NCI-H146 treated with DMSO at 0.1 percent for 48 hours (cell line): ENCODE data around the gene DOCK9.

Experiments
- DNase-seq: peaks from one replicate; lab custom pipeline; 2025; ENCODE audit not compliant: unreplicated experiment; lab: John Stamatoyannopoulos, UW

Gene DOCK9

DNA sequence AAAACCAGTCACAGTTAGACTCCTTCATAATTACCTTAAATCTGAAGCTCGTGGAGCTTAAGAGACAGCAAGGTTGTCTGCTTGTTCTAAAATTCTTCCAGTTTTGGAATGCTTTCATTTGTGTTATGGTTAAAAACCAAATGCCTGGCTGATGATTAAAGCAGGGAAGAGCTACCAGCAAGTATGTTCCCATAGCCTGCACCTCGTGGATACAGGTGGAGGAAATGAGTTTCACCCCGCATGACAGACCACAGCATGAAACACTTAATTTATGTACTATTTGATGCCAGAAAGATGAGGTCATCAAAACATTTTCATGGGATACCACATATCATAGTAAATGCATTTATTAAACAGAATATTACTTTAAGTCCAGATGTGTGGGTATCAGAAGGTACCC, 416 bp upstream of the DOCK9 start:
- no peak for DNase-seq

DNA sequence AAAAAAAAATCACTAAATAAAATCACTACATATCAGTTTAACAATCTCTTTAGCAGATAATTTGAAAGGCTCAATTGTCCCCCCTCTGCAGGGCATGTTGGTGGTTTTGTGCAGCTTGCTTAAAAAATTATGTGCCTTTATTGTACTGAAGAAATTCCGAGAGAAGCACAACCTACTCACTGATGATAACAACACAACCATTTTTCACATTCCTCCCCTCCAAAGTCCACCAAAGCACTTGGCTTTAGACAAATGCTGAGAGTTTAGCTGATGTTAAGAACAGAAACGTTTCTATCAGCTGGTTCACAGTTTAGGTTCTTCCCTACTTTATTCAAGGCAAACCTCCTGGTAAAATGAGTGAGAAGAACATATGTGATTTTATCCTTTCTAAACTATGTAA, 923 bp downstream of the DOCK9 start:
- DNase-seq = no peak

DNA sequence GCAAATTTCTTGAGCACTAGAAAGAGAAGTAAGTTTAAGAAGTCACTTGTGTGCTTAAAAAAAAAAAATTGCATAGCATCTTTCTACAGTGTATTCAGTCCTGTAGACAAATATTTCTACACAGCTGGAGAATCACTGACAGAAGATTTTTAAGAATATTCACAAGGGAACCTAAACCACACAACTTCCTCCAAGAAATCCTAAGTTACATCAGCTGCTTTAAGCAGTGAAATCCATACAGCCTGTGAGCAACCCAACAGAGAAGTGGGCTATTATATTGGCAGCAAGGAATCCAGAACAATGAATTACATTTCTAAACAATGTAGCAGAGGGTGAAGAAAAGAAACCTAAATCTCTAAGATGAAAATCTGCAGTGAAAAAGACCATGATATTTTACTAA, 1.5 kb downstream of the DOCK9 start:
- DNase-seq = no peak

DNA sequence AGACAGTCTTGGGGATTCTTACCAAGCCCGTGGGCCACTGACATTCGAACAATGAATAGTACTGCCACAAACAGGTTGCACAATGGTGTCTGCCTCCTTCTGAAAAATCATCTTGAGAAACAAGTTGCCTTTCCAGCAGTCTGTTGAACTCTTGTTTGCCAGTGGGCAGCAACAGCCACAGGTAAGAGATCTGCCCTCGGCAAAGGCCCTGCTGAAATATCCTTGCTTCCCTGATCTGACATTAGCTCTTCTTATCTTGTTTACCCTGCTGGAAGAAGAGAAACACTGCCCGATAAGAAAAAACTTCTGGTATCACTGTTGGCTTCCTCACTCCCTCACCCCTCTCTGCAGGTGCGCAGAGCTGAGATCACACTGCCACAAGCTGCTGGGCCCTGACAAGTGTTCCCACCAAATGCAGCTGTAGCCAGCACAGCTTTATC, 2.0 kb downstream of the DOCK9 start:
- peak; percentile 24 for DNase-seq

DNA sequence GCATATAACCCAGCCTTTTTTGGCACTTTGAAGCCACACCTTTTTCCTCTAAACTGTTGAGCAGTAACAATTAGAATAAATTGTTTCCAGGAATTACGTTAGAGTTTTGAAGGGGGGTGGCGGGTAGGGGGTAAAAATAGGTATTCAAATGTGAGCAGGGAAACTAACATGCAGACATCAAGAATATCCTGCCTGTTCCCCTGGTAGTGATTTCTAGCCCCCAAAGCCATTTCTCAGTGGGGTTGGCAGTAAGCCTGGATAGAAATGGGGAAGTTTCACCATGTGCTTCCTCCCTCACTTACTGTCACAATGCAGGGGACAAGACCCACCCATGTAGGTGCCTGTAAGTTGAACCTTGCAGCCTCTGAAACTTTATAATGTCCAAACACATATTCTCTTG, 3.8 kb downstream of the DOCK9 start:
- no peak for DNase-seq

DNA sequence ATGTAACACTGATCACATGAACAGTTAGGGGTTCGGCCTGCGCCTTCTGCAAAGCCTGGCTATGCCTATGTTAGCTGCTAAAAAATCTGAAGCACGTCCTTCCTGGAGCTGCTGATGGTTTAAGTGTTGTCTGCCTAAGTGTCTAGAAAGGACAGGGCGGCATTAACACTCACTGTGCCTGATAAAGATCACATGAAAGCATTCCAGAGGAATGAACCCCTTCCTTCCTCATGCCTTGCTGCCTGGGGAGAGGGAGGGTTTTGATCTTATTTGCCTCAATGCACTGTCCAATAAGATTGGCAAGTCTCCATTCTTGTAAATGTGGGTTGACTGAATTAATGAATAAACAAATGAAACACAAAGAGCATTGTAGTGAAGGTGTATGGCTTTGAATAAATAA, 5.2 kb downstream of the DOCK9 start:
- no peak for DNase-seq

DNA sequence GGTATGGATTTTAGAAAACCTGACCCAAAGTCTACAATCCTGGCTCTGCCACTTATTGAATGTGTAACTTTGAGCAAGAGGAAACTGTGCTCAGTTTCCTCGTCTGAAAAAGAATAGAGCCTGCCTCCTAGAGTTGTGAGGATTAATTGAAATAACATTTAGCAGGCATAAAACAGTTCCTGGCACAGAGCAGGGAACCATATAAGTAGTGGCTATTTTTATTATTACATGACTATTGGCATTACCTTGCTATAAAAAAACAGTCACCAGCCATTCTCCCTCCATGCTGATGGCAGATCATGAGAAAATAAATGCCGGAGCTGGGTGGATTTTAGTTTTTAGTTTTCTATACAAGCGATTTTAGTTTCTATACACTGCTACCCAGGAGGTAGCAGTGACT, 5.8 kb downstream of the DOCK9 start:
- no peak for DNase-seq

DNA sequence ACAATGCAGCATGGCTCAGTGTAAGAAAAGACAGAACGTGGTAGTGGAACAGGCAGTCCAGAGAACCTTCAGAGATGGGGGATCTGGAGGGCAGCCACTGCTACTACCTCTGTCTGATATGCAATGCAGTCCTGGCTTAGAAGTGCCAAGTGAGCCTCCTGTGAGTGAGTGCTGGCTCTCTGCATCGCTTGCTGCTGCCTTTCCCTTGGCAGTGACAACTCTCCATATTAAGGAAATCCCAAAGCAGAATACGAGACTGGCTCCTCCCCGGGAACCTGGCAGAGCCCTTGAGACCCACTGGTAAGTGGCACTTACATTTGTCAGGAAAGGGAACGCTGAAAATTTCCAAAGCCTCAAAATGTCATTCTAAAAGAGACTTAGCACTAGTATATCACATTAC, 7.5 kb downstream of the DOCK9 start:
- no peak for DNase-seq

DNA sequence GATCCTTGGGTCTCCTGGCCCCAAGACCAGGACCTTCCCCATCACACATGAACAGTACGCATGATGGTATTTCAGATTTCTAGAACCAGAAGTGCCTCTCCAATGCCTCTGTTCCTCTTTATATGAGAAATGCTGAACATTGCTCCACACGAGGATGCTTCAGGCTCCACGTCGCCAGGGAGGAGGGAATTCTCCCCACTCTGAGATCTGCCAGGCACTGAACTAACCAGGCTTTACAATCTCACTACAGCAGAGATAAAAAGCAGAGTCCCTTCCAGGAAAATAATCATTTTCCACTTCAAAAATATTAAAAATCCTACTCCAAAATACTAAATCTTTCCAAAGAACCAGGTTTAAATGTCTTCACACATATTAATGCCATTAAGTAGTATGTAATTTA, 10.4 kb downstream of the DOCK9 start:
- no peak for DNase-seq

DNA sequence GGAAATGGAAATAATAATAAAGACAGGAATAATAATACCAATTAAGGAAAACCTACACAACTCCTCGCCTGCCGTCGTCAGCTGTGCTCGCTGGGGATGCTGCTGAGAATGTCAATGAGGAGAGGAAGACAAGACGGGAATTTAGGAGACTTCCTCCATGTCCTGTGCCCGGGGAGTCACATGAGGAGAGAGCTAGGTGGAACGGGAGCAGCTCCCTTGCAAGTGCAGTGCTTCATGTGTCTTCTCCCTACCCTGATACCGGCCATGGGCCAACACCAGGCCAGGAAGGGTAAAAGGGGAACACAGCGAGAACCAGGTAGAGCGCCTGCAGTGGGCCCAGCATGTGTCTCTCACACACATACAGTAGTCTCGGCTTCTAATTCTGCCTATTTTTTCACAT, 11.8 kb downstream of the DOCK9 start:
- no peak for DNase-seq

DNA sequence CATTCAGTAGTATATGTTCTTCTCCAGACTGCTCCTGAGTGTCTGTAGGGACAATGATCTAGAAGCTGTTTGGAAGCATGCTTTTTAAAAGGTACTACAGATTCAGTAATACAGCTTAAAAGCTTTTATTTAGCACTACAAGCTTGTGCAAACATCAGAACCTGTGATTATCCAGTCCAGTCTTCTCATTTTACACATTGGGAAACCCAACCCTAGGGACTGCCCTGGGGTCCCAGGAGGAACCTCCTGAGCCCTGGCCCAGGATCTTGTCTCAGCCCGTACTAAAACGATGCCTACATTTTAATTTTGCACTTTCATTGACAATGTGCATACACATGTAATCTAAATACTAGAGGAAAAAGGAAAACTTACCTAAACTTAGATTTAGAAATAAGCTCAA, 12.5 kb downstream of the DOCK9 start:
- peak; percentile 37 for DNase-seq

DNA sequence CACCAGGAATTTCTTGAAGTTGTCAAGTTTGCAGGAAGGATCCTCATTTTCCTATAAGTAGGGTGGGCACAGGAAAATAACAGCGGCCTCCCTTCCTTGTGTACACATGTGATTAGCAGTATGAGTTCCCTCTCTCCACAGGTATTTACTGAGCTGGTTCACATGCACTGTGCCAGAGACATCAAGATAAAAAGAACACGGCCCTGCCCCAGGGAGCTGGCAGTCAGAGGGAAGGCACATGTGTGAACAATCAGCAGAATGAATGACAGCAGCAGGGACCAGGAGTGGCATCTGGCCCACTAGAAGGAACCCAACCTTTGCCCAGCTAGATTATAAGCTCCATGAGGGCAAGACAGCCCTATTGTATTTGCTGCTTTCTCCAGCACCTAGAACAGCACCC, 13.9 kb downstream of the DOCK9 start:
- DNase-seq = no peak

DNA sequence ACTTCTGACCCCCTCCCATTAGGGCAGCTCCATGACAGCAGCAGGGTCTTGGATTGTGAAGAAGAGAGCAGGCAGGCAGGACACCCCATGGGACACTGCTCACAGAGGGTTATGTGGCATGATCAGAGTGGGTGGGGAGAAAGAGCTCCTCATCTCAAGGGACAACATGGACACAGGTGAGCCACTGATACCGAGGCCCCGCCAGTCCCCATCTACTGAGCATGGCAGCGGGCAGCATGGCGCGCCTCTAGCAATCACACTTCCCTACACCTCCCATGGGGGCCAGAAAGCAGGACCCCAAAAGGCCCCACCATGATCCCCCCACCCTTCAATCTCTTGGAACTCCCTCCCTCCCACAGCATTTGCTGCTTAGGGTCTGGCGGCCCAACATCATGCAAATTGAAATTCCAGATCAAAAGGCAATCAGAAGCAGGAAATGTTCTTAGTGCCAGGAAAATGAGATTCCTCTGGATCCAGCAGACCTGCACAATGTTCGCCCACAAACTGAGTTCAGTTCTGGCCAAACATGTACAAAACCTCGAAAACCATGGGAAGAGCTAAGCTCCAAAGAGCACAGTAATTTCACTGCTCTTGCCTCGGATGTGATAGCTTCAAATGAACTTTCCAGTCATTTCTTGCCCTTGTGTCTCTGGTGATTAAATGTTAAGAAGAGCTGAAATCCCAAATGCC, 14.8 kb downstream of the DOCK9 start:
- no peak for DNase-seq

DNA sequence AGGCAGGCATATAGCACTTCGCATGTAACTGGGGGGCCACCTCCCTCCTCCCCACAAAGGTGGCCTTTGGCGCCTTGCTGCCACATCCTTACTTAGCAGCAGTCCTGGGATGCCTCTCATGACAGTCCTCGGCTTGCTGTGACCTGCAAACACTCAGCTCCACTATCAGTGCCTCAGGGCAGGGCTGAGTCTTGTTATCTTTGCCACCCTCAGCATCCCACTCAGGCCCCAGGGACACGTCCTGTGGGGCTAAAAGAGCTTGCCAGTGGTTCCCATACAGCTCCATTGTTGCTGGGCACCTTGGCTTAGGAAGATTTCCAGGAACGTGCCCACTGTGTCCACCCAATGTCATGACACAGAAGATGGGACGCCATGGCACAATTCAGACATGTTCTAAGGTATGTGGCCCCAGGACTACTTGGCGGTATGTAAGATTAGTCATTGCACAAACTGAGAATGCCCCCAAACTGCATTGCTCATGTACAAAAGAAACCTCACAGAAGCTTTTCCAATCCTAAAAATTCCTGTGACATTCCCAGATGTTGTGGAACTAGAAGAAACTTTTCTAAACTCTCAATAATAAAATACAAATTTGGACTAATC, 16.3 kb downstream of the DOCK9 start:
- DNase-seq = no peak

DNA sequence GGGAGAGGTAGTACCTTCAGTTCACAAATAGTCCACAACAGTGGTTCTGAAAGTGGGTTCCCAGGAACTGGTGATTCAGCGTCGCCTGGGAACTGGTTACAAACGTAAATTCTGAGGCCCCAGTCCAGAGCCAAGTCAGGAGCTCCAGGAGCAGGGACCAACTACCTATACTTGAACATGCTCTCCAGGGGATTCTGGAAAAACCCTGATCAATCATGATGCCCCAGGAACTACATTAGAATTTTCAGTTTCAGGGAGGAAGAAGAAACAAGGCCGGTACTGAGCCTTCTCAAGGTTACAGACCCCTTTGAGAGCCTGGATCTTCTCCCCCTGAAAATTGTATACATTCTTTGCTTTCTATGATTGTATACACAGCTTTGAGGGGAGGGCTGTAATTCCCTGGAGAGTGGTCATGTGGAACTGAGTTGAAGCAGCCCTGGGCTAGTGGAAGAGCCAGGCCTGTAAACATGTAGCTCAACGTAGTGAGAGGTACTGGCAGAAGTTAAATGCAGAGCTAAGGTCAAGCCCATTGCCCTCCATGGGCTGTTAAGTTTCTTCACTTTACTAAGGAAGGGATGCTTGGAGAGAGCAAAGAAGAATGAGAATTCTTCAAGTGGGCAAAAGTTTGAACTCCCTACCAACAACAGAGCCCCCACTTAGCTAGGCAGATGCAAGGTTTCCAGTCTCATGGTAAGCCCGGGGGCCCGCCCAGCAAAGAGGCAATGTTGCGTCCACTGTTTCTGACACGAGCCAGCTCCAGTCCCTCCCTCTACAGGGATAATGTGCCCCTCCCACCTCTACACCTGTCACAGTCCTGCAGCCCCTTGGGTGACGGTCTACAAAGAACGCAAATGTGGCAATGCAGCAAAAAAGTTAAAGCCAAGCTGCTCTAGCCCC, 17.0 kb downstream of the DOCK9 start:
- DNase-seq = no peak

DNA sequence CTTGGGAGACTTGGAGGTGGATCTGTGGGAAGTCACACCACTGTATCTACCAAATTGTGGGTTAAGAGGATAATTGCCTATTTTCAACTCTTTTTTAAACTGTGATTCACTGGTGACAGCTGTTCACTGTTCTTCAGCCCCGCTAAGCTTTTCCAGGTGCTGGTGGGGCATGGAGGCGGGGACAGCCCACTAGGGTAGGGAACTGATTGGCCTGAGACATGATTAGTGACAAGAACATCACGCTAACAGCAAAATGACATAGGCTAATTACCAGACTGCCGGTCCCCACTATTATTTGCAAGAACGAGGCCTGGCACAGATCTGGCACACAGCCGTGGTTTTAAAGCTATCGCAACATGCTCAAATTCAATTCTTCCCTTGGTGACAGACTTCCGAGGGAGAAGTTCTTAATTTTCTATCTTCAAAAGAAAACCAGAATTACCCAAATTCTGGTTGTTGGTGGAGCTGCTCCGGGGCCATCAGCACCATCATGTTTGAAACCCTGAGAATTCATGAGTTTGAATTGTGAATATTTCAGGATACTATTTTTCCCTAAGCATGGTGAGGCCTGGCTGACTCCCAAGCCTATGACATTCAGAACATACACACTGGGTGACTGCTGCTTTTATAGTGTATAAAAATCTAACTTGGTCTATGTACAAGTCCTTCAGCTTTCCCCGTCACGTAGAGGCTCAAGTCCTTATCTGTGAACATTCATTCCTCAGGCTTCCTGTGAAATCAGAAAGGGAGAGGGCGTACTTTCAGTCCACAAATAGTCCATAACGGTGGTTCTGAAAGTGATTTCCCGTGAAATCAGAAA, 17.9 kb downstream of the DOCK9 start:
- DNase-seq = peak; percentile 64

DNA sequence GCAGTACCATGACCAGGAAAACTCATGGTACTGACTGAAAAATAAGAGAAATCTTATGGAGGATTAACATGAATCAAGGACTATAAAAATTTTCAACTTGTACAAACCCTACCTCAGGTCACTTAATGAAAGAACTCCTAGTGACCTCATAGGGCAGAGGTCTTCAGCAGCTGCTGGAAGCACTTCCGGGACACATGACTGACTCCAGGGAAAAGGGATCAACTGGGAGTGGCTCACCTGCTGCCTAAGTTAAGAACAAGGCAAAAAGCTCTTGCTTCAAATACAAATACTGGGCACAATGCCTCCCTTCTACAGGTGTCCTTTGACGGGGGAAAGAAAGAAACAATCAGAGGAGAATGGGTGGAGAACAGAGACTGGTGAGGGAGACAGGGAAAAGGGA, 18.6 kb downstream of the DOCK9 start:
- peak; percentile 64 for DNase-seq

DNA sequence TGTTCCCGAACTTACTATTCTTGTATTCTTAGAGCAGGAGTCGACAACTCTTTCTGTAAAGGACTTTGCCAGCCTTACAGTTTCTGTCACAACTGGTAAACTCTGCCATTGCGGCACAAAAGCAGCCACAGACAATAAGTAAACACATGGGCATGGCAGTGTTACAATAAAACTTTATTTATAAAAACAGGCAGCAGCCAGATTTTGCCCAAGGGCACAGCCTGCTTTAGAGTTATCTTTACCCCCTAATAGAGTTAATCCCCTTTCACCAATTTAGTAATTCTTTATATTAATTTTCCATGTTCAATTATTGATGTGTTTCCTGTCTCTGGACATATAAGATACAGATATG, 19.4 kb downstream of the DOCK9 start:
- no peak for DNase-seq

DNA sequence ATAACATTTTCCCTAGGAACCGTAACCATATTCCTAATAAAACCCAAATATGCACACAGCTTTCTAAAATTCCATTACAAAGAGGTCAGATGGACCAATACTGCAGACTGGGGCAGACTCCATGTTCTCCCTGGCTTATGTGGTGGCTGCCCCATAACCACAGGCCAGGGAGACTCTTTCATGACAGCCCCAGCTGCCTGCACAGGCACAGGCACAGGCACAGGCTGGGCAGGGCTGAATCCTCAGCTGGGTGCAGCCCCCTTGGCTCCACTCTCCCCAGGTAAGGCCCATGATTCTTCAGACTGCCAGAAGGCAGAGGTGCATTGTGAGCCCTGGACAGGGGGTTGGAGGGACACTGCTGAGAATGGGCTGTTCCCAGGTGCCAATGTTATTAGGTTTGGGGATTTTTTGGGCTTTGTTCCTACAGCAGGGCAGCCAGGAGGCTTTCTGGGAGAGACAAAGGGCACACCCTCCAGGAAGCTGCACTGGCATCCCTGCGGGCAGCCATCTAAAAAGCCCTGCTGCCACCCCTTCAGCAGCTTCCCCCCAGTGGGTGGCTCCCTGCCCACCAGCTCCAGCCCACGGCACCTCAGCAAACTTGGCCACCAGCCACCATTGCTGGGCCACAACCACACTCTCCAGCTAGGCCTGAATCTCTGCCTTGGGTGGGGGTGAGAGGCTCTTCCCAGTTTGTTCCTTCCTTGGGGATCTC, 20.0 kb downstream of the DOCK9 start:
- DNase-seq = no peak

DNA sequence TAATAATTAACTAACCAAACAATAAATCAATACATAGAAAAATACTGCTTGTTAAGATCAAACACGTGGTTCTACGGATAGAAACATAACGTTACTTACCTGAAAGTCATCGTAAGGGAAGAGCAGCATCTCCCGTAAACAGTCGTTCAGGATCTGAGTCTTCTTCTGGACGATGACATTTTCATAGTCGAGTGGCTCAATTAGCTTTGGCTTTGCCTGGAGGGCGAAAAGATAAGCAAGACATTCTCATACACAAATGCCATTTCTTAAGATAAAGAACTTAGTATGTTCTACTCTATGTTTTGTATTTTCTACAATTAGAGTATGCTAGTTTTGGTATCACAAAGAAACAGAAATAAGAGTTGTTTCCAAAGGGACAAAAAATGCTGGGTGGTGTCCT, 22.5 kb downstream of the DOCK9 start:
- no peak for DNase-seq

DNA sequence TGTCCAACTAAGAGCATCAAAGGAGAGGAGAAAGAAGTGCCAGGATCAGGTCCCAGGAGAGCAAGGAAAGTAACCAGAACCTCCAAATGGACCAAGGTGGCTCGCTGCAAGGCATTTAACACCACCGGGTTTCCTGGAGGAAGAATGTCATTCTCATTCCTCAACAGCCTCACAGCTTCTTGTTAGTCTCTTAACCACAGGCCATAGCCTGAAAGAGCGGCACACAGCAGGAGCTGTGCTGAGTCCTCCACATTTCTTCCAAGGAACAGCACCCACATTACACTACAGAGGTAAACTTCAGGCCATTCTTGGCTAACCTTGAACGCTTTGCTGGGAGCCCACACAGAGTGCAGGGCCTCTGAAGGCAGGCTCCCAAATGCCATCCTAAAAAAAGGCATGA, 23.6 kb downstream of the DOCK9 start:
- no peak for DNase-seq
